Measurements from ENCODE around the gene CACNG4.

The CACNG4 gene

GRCh38 chr17:66963909-66964771, at the start of gene CACNG4:
CACNG4 (plus strand) TSS chr17:66964707; CDS start chr17:66964912, 205 bp downstream.
- no peak for DNase-seq

GRCh38 chr17:66915204-66915611, 49.3 kb upstream of the CACNG4 start:
- no peak for DNase-seq

GRCh38 chr17:66915792-66916191, 48.7 kb upstream of the CACNG4 start:
- DNase-seq: no peak

GRCh38 chr17:66916946-66917345, 47.6 kb upstream of the CACNG4 start:
- DNase-seq: no peak

GRCh38 chr17:66918896-66919295, 45.6 kb upstream of the CACNG4 start:
- DNase-seq: no peak

- no peak for DNase-seq
These were observed 44.1 kb upstream of the CACNG4 start for GRCh38 chr17:66920435-66920834.

- DNase-seq: no peak
These were observed 43.6 kb upstream of the CACNG4 start for GRCh38 chr17:66920950-66921349.

DNA sequence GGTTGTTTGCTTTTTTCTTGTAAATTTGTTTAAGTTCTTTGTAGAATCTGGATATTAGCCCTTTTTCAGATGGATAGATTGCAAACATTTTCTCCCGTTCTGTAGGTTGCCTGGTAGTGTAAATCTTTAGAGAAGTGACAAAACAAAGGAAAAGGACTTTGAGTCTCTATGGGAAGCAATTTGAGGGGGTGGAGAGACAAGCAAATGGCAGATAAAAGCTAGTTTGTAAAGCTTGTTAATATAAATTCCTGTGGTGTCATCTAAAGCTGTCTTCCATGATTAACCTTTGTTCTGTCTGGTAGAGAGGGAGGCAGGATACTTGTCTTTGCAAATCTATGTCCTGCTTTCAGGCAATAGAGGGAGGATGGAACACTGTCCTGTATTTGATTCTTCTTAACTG, 40.6 kb upstream of the CACNG4 start:
- DNase-seq: no peak

DNA sequence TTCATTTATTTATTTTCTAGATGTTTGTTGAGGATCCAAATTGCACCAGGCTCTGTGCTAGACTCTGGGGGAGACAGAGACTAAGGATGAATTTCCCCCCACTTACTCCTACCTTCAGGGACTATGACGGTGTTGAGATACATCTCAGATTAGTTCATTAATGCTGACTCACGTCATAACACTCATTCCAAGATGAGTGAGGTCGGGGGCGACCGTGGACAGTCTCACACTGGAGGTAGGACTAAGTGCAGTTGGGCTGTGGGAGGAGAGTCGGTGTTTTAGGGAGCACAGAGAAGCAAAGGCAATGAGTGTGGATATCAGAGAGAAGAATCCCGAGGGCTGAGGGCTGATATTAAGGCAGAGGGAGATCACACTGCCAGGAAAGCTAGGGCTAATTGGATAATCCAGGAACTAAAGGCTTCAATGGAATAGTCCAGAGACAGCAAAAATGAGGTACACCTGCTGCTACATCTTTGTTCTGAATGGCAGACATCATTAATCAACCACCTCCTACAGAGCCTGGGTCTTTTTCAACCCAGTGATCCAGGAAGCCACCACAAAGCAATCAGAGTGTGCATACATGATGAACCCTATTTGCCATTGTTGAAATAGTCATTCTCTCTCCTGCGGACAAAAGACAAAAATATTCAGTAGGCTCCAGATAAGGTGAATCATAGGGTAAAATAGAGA, 38.6 kb upstream of the CACNG4 start:
- no peak for DNase-seq

DNA sequence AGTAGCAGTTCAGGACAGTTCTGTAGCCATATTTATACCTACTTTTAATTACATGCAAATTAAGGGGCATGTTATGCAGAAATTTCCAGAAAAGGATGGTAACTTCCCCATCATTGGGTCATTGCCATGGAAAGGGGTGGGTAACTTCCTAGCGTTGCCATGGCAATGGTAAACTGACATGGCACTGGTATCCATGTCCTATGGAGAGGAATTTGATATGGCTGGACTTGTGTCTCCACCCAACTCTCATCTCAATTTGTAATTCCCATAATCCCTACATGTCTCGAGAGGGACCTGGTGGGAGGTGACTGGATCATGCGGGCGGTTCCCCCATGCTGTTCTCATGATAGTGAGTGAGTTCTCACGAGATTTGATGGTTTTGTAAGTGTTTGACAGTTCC, 35.6 kb upstream of the CACNG4 start:
- no peak for DNase-seq

DNA sequence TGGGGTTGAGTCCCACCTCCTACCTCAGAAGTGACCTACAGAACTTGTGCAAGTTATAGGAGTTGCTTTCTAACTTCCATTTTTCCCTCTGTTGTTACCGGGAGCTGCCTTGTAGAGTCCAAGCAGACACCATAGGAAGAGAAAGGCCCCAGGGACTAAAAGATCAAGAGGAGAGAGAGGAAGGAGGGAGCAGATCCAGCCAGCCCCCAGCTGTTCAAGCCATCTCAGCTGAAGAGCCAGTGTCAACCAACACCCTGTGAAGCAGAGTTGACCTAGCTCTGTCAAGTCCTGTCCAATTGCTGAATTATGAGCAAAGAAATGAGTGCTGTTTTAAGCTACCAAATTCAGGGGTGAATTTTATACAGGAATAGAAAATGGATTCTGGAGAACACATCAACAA, 34.9 kb upstream of the CACNG4 start:
- no peak for DNase-seq

DNA sequence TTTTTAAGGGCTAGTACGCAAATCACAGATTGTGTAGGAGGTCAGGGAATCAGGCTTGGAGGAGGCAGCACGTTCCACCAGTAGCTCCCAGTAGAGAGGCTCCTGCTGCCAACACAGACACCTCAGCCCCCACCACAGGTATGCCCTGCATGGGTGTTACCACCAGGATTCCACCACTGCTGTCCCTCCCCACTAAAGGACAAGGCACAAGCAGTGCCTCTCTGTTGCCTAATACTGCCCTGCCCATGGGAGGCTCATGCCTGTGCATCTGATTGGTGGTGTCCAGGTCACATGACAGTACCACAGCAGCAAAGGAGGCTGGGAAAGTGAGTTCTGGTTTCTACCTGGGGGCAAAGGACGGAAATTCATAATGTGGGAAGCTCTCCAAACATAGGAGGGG, 33.6 kb upstream of the CACNG4 start:
- DNase-seq: no peak

DNA sequence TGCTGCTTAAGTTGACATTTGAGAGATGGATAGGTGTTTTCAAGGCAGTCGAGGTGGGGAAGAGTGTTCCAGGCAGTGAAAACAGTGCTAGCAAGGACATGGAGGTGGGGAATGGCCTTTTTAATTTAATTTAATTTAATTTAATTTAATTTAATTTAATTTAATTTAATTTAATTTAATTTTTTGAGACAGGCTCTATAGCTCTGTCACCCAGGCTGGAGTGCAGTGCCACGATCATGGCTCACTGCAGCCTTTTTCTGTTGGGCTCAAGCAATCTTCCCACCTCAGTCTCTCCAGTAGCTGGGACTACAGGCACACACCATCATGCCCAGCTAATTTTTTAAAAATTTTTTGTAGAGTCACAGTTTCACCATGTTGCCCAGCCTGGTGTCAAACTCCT, 32.2 kb upstream of the CACNG4 start:
- no peak for DNase-seq

GRCh38 chr17:66934040-66934439, 30.5 kb upstream of the CACNG4 start:
- no peak for DNase-seq

GRCh38 chr17:66935717-66936116, 28.8 kb upstream of the CACNG4 start:
- DNase-seq: no peak

GRCh38 chr17:66938656-66939055, 25.9 kb upstream of the CACNG4 start:
- no peak for DNase-seq

DNA sequence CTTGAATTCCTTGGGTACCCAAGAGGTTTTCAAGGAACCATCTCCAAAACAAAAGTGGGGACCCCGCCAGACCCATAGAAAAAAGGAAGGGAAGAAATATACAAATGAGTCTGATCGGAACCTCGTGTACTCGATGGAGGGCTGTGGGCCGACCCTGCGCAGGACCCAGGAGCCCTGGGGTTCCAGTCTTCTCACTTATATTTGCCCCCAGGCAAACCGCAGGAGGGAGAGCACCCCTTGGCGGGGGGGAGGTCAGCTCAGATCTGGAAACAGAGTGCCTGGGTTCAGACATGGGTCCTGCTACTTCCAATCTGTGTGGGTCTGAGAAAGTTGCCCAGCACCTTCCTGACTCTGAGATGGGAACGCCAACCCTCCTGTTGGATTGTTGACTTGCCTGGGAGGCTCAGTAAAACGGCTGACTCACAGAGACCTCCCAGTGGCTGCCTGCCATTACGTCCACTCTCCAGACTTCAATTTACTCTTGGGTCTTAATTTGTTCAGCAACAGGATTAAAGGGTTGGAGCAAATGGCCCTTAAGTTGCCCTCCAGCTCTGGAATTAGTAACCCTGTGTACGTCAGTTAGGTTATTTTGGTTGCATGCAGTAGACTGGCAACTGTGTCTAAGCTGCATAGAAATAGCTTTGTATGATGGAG, 24.9 kb upstream of the CACNG4 start:
- DNase-seq: no peak

- DNase-seq: no peak
These were observed 23.3 kb upstream of the CACNG4 start for GRCh38 chr17:66941249-66941648.

DNA sequence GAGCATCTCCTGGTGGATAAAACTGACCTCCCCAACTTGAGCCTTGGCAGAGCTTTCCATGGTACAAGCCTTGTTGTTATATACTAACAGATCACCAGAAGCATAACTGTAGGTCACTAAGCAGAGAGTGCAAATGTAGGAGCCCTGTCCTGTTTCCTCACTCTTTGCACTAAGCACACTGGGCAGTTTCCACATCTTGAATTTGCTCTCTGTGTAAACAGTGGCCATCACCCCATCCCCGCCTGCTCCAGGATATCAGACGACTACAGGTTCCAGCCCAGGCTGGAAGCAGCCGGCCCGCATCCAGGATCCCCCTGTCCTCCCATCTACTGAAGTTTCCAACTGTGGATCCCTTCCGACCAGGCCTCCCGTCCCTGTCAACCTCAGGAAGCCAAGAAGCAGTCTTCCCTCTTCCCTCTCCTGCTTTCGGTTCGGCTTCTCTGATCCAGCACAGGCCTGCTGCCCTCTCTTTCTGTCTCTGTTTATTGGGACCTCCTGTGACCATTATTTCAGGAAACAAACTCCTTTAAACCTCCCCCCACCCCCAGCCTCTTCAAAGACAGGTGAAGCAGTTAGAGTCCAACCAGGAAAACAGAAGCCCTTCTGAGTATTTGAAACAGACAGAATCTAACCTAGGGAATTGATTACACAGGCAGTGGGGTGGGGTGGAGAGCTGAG, 22.6 kb upstream of the CACNG4 start:
- DNase-seq: no peak

- no peak for DNase-seq
These were observed 21.8 kb upstream of the CACNG4 start for GRCh38 chr17:66942451-66943264.

GRCh38 chr17:66943484-66943883, 21.0 kb upstream of the CACNG4 start:
- DNase-seq: no peak

All from NCI-H524 treated with DMSO at 0.1 percent for 48 hours (cell line).